Measurements from ENCODE around the gene THSD7B. TPM values are rescaled to one million over a fixed set of nuclear protein-coding genes. Genes with fewer than 3 reads are reported as not detected.

The THSD7B gene
- polyA plus RNA-seq, 1 donor, result 0.89 TPM

- no peak for DNase-seq
These were observed 941.7 kb downstream of the THSD7B start for GRCh38 chr2:137706786-137707613.

GRCh38 chr2:137708311-137708710 is 943.0 kb downstream of the THSD7B start:
- DNase-seq, result no peak

- DNase-seq, result no peak
These were observed 950.4 kb downstream of the THSD7B start for GRCh38 chr2:137715731-137716191.

GRCh38 chr2:137718786-137719185 is 953.4 kb downstream of the THSD7B start:
- no peak for DNase-seq

GRCh38 chr2:137721733-137722132 is 956.4 kb downstream of the THSD7B start:
- DNase-seq, result no peak

- DNase-seq, result no peak
These were observed 959.6 kb downstream of the THSD7B start for GRCh38 chr2:137724912-137725311.

All from hindlimb muscle (tissue), 1 donor.